GM18951 (cell line): ENCODE results near the gene NKD1.

Experiments
- POLR2A ChIP-seq: IDR thresholded peaks from 4 replicates; pipeline ENCODE4 v1.6.1; 2011; ENCODE audit warnings: mild to moderate bottlenecking; ENCODE audit not compliant: insufficient read length, insufficient read depth; ENCODE audit errors: extremely low read depth
- in situ Hi-C: fragments of 300-500 bp; cut with MboI; formaldehyde crosslinking; loops from one replicate; pipeline ENCODE4 v1.12.0; 2022; ENCODE audit warnings: low sequenced_read_pairs, mixed read lengths, inconsistent platforms; ENCODE audit not compliant: unreplicated experiment

NKD1 gene

GRCh38 chr16:50621452-50621792 lies 73.2 kb downstream of the NKD1 start:
- TF ChIP-seq POLR2A: no peak
- in situ Hi-C loops: no loop called here

GRCh38 chr16:50622029-50622428 lies 73.8 kb downstream of the NKD1 start:
- TF ChIP-seq POLR2A: no peak
- in situ Hi-C loops: no loop called here

- TF ChIP-seq POLR2A: no peak
- in situ Hi-C loops: no loop called here
Observed at GRCh38 chr16:50622643-50623369, 74.6 kb downstream of the NKD1 start.

DNA sequence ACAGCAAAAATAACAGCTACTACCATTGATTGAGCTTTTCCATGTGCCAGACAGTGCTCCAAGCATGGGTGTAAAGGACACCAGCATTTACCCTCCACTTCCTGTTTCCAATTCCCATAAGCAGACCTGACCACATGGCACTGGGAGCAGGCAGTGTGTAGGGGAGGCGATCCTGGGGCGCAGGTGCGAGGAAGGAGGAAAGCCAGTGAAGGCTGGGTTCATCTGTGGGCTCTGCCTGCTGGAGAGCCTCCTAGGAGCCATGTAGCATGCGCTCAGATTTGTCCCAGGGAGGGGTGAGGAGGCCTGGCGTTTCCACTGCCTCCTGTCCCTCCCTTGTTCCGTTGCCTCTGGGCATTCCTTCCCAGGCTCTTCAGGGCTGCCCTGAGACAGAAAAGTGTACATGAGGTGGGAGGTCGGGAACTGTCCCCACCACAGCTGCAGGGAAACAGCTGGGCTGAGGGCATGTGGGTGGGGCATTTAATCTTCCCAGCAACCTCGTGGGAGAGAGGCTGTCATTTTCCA lies 76.3 kb downstream of the NKD1 start:
- in situ Hi-C loops: no loop called here
- TF ChIP-seq POLR2A: no peak

- no peak for TF ChIP-seq POLR2A
- in situ Hi-C loops: no loop called here
Observed at GRCh38 chr16:50625374-50625773, 77.2 kb downstream of the NKD1 start.

DNA sequence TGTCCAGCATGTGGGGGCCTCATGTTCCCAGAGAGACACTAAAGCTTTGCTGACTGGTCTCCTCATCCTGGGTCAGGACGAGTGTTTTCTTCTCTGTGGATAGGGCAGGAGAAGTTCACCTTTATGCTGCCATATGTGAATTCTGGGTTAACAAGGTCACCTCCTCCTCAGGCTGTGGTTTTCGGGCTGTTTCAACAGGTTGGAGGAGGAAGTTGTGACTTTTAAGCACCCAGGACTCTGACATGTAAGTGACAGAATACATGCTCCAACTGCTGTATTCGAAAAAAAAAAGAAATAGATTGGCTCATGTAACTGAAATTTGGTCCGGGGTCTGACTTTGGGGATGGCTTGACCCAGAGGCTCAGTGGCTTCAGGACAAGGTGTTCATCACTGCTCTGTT lies 78.7 kb downstream of the NKD1 start:
- in situ Hi-C loops: no loop called here
- TF ChIP-seq POLR2A: no peak

DNA sequence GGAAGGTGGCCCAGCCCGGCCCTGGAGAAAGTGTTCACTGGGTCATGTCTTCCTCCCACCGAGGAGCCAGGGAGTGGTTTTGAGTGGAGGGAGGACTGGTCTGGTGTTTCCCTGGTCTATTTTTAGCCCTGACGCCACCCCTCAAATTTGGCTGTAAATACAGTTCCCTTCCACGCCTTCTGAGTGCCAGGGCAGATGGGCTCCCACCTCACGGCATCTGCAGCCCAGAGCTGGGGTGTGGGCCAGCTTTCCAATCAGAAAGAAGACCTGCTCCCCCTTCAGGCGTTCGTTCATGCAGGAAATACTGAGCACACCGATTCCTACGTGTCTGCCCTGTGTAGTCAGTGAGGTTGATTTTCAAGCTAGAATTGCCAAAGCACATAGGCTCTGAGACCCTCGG lies 79.2 kb downstream of the NKD1 start:
- in situ Hi-C loops: no loop called here
- TF ChIP-seq POLR2A: no peak

DNA sequence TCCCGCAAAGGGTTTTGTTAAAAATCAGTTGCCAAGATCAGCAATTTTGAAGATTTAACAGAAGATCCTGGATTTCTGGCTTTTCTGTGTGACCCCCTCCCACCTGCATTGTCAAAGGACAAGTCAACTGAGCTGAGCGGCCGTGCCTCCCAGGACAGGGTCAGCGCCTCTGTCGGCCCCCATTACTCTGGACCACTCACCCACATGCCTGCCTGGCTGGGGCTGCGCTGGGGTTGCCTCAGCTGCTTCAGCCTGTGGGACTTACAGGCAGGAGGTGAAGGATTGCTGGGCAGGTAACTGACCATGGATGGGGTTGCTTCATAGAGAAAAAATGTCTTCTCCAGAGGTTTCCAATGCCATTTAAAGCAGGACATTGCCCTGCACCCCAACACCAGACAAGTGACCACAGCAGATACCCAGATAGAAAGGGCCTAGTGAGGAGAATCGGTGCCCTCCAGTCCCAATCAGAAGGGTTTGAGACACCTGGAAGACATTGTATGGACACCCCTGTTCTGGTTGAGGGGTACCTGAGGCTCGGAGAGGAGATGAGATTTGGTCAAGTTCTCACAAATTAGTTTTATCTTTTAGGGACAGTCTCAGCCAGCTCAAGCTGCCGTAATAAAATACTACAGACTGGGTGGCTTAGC lies 80.1 kb downstream of the NKD1 start:
- TF ChIP-seq POLR2A: no peak
- in situ Hi-C loops: no loop called here

GRCh38 chr16:50629334-50629733 lies 81.1 kb downstream of the NKD1 start:
- in situ Hi-C loops: no loop called here
- TF ChIP-seq POLR2A: no peak

DNA sequence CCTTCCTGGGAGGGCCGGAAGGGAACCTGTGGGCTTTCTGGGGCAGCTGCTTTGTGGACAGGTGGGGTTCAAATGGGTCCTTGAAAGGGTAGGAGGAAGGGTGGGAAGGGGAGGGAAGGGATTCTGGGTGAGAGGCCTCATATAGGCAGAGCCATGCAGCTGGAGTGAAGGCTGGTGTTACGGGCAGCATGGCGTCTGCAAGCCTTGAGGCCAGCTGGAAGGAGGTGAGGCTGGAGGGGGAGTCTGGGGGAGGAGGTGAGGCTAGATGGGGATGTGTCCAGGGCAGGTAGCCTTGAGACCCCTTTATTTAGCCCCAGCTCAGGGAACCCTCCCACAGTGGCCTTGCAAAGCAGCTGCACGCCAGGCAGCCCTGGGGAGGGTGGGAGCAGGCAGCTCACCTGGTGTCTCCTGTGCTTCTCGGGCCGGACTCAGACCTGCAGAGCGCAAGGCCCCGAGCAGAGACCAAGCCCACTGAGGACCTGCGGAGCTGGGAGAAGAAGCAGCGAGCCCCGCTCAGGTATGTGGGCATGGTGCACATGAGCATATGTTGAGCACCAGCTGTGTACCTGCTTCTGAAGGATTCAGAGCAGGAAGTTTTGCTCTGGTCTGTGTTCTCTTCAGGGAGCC lies 82.3 kb downstream of the NKD1 start:
- no peak for TF ChIP-seq POLR2A
- in situ Hi-C loops: no loop called here

GRCh38 chr16:50631249-50631984 lies 83.2 kb downstream of the NKD1 start:
- TF ChIP-seq POLR2A: no peak
- in situ Hi-C loops: no loop called here

DNA sequence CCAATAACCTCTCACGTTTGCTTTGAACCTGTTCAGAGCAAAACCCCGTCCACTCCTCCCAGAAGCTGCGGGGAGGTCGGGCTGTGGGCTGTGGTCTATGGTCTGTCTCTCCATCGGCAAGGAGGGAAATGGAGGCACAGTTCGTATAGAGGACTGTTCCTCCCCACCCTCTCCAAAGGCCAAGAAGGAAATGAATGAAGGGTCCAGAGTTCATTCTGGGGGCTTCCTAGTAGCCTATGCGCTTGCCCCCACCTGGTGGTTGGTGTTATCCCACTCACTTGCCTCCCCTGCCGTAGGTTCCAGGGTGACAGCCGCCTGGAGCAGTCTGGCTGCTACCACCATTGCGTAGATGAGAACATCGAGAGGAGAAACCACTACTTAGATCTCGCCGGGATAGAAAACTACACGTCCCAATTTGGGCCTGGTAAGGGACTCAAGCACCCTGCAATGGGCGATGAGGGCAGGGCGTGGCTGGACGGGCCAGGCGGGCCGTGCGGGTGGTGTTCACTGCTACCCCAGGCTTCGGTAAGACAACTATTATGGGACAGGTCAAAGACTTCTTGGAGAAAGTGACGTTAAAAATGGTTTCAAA lies 83.9 kb downstream of the NKD1 start:
- no peak for TF ChIP-seq POLR2A
- in situ Hi-C loops: no loop called here
